ENCODE results near the gene TMEM201. TPM values are rescaled to one million over a fixed set of nuclear protein-coding genes. Genes with fewer than 3 reads are reported as not detected.
A peak's percentile ranks its signal among the peaks of the same experiment; 100 is the strongest.

TMEM201 gene, protein sequence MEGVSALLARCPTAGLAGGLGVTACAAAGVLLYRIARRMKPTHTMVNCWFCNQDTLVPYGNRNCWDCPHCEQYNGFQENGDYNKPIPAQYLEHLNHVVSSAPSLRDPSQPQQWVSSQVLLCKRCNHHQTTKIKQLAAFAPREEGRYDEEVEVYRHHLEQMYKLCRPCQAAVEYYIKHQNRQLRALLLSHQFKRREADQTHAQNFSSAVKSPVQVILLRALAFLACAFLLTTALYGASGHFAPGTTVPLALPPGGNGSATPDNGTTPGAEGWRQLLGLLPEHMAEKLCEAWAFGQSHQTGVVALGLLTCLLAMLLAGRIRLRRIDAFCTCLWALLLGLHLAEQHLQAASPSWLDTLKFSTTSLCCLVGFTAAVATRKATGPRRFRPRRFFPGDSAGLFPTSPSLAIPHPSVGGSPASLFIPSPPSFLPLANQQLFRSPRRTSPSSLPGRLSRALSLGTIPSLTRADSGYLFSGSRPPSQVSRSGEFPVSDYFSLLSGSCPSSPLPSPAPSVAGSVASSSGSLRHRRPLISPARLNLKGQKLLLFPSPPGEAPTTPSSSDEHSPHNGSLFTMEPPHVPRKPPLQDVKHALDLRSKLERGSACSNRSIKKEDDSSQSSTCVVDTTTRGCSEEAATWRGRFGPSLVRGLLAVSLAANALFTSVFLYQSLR
- 1 to 10 TPM; 3.3 to 9.9 (median 8.7) TPM for total RNA-seq

DNA sequence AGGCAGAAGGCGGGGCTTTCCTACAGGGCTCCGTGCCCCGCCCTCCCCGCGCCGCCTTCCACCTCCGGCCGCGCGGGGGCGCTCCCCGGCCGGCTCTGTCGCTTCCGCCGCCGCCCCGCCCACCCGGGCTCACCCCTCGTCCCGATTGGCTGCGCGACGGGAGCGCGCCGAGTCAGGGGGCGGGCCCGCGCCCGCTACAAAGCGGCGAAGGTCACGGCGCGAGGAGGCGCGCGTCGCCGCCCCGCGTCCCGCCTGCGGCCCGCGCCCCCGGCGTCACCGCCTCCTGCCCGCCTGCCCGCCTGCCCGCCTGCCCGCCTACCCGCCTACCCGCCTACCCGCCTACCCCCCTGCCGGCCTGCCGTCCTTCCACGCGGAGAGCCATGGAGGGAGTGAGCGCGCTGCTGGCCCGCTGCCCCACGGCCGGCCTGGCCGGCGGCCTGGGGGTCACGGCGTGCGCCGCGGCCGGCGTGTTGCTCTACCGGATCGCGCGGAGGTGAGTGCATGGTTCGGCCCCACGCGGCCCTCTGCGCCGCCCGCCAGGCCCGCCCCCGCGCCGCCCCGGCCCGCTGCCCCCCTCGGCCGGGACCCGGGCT lies at the start of gene TMEM201:
Gene TMEM201, plus strand, starts transcription at position 361 of the 593 bp plus-strand sequence. Its CDS starts 20 bp downstream, at position 381.
- Histone ChIP-seq H3K9me3 (no peaks in the 10 kb centered on the region), H3K27me3 (no peaks in the 10 kb centered on the region), H3K27ac (peak within 1 kb of the TSS; percentile 62 to 84 (median 74)), H3K4me3 (peak within 1 kb of the TSS; percentile 56 to 93 (median 78)), H3K36me3 (peaks cover 0 to 4% (median 0%) of the 10 kb centered on the region in 3 donors), H3K4me1 (peaks cover 0 to 34% (median 12%) of the 10 kb centered on the region in 4 donors)
- peak; percentile 93 to 98 (median 96) for DNase-seq
- TF ChIP-seq POLR2A (IDR thresholded peaks at IDR 0.05): peak in 1 of 2 donors; percentile 8
- TF ChIP-seq, protein P1, sequence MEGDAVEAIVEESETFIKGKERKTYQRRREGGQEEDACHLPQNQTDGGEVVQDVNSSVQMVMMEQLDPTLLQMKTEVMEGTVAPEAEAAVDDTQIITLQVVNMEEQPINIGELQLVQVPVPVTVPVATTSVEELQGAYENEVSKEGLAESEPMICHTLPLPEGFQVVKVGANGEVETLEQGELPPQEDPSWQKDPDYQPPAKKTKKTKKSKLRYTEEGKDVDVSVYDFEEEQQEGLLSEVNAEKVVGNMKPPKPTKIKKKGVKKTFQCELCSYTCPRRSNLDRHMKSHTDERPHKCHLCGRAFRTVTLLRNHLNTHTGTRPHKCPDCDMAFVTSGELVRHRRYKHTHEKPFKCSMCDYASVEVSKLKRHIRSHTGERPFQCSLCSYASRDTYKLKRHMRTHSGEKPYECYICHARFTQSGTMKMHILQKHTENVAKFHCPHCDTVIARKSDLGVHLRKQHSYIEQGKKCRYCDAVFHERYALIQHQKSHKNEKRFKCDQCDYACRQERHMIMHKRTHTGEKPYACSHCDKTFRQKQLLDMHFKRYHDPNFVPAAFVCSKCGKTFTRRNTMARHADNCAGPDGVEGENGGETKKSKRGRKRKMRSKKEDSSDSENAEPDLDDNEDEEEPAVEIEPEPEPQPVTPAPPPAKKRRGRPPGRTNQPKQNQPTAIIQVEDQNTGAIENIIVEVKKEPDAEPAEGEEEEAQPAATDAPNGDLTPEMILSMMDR (IDR thresholded peaks at IDR 0.05): peak; percentile 75 to 97 (median 90)

DNA sequence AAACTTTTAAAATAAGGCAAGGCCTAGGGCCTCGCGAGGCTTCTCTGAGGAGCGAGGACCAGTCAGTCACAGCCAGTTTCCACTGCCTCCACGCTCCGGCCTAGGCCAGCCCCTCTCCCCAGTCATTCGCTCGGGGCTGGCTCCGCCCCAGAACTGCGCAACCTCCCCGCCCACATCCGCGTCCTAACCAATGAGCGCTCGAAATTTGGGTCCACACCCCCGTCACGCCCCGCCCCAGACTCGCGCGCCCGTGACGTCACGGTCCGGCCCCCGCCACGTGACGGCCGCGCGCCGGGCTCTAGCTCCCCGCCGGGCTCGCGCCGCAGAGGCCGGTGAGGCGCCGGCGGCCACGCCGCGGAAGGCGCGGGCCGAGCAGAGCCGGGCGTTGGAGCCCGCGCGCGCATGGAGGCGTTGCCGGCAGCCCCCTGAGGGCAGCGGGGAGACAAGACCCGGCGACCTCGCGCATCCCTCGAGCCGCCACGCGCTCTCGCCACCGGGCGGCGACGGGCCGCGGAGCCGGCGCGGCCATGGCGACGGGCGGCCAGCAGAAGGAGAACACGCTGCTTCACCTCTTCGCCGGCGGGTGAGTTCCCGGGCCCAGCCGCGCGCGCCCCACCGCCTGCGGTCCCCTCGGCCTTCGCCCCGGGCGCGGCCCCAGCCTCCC lies 49.4 kb upstream of the TMEM201 start, which contains the start of gene SLC25A33:
Gene SLC25A33, plus strand, starts transcription at position 301 of the 664 bp plus-strand sequence. Its CDS starts 227 bp downstream, at position 528.
- no peaks in the 10 kb centered on the region for H3K36me3 ChIP-seq
- H3K4me1 ChIP-seq: peaks cover 0 to 28% (median 5%) of the 10 kb centered on the region in 4 donors
- TF ChIP-seq, protein P1 (IDR thresholded peaks at IDR 0.05): peak in 2 of 6 experiments; percentile 18 to 32
- peak; percentile 55 to 97 for TF ChIP-seq POLR2A (IDR thresholded peaks at IDR 0.05)
- H3K4me3 ChIP-seq: peak within 1 kb of the TSS; percentile 71 to 95 (median 90)
- peak; percentile 98 to 99 (median 98) for DNase-seq
- H3K9me3 ChIP-seq: no peaks in the 10 kb centered on the region
- H3K27me3 ChIP-seq: no peaks in the 10 kb centered on the region
- peak within 1 kb of the TSS; percentile 86 to 98 (median 92) for H3K27ac ChIP-seq

DNA sequence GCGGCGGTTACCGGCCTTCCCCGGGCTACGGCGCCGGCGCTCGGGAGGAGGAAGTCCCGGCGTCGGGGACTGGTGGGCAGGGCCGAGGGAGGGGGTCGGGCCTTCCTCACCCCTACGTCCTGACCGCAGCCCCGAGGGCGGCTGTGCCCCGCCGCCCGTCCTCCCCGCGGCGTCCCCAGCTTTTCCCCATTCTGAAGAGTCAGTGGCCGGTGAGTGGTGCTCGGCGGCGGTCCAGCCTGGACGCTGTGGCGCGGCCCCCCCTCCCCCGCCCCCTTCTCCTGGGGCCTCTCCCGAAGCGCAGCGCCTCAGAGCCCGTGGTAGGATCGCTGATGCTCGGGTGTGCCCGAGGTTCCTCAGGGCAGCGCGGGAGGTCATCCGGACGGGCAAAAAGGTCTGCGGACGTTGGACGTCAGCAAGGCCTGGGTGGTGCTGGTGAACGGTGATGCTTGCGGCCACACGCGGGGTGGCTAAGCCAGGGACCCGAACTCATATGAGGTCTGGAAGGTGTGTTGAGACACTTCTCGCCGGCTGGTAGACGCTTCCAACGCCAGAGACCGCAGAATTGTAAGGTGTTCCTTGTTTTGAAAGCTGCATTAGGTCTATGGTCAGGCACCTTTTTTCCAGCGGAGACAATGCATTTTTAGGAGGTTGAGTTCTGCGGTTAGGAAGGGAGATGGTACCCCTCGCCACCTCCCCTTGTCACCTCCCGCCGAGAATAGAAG lies 48.7 kb upstream of the TMEM201 start:
- DNase-seq: peak; percentile 43 to 79 (median 69)
- peak overlapping the region; percentile 71 to 95 (median 90) for H3K4me3 ChIP-seq
- TF ChIP-seq, protein P1 (IDR thresholded peaks at IDR 0.05): no peak
- no peak for TF ChIP-seq POLR2A (IDR thresholded peaks at IDR 0.05)
- no peaks in the 10 kb centered on the region for H3K36me3 ChIP-seq
- H3K4me1 ChIP-seq: peaks cover 0 to 28% (median 5%) of the 10 kb centered on the region in 4 donors
- H3K27me3 ChIP-seq: no peaks in the 10 kb centered on the region
- H3K27ac ChIP-seq: peak overlapping the region; percentile 86 to 98 (median 92)
- H3K9me3 ChIP-seq: no peaks in the 10 kb centered on the region

DNA sequence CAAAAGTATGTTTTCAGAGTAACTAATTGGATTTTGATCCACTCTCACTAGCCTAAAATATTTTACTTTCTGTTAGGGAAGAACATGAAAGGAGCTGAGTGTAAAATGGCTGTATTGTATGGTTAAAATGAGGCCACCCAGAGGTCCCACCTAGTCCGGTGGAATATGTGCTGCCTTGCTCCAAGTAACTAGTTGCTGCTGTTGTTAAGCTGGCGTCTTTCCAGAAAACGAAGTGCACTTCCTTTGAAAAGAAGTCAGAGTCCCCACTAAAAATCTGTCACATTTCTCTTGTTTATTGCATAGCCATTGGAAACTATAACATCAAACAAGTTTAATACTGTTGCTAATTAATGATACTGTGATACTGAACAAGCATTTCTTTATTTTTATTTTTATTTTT lies 46.3 kb upstream of the TMEM201 start:
- no peaks in the 10 kb centered on the region for H3K36me3 ChIP-seq
- H3K4me3 ChIP-seq: peak overlapping the region in 1 of 4 donors; percentile 10
- H3K27ac ChIP-seq: peak overlapping the region in 2 of 4 donors; percentile 6 to 19
- TF ChIP-seq, protein P1 (IDR thresholded peaks at IDR 0.05): no peak
- no peak for TF ChIP-seq POLR2A (IDR thresholded peaks at IDR 0.05)
- no peaks in the 10 kb centered on the region for H3K9me3 ChIP-seq
- peaks cover 0 to 28% (median 5%) of the 10 kb centered on the region in 4 donors for H3K4me1 ChIP-seq
- DNase-seq: no peak
- H3K27me3 ChIP-seq: no peaks in the 10 kb centered on the region

All from Peyer's patch (tissue), 4 donors.